ENCODE measurements around the gene TCEANC2. TPM values are rescaled to one million over a fixed set of nuclear protein-coding genes. Genes with fewer than 3 reads are reported as not detected.
A peak's percentile ranks its signal among the peaks of the same experiment; 100 is the strongest.
"Not testable (repeated sequence)": the region's sequence is repeated elsewhere in the genome, so short reads cannot be mapped to it uniquely, and the experiment has no call there.

TCEANC2 gene
- 10 to 100 TPM; 10.7 to 16.1 TPM for total RNA-seq
- 14.1 TPM for polyA plus RNA-seq (ENCODE audit: insufficient read depth, low read depth, low replicate concordance)
- long read RNA-seq, donor 1, full-length matches to known transcripts, result 9 of 9 reads
- long read RNA-seq, donor 1, partial matches to known transcripts, result 0 of 9 reads
- long read RNA-seq, donor 1, other reads (novel, unspliced or antisense), result 0 of 9 reads
- long read RNA-seq, donor 2, full-length matches to known transcripts, result 6 of 6 reads
- long read RNA-seq, donor 2, partial matches to known transcripts, result 0 of 6 reads
- long read RNA-seq, donor 2, other reads (novel, unspliced or antisense), result 0 of 6 reads

DNA sequence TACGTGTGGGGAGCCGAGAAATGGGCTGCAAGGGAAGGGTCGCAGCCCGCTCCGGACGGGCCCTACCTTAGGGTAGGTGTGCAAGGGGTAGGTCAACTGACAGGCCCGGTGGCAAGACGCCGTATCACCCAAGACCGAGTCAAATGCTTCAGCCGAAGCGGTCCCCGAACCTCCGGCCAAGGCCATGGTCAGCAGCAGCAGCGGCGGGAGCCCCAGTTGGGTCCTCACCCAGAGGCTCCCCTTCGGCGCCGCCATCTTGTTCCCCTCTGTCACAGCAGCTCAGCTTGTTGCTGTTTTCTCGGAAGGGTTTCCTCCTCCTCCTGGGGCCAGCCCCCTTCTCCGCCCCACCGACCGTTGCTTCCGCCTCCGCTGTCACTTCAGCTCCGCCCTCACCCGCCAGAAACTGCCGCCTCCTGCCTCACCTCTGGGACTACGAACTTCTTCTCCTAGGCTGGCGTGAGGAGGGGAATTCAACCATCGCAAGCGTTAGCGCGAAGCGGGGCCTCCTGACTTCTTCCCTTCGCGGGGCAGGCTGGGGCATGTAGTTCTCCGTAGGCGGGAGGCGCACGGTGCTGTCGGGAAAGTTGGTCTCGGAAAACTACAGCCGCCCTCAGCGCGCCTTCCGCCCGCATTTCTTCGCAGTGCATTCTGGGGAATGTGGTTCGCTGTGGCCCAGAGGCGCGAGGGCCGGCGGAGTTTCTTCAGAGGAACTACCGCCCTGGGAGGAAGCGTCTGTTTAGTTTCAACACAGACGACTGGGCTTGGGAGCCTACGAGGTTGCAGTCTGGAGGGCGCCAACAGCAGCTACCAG is at the start of gene TCEANC2, which contains the start of gene TMEM59:
Gene TCEANC2, plus strand, starts transcription at position 675 of the 811 bp plus-strand sequence. CDS start 815 bp downstream, outside the sequence.
Gene TMEM59, minus strand, starts transcription at position 271 of the 811 bp plus-strand sequence. Its CDS starts 16 bp downstream, at position 255.
- 0% methylated on average over 42 to 55 of the region's 59 CpGs for whole genome bisulfite sequencing, 2 donors
- H3K27ac ChIP-seq, result peak within 1 kb of the TSS; percentile 87 to 92
- intact Hi-C loops (cut with DNase I; ENCODE audit: low total_unique reads), result no loop called here
- H3K36me3 ChIP-seq (ENCODE audit: low read depth, missing control alignments), result no peaks in the 10 kb centered on the region
- H3K27me3 ChIP-seq, result no peaks in the 10 kb centered on the region
- no peaks in the 10 kb centered on the region for H3K9me3 ChIP-seq
- TF ChIP-seq POLR2A (IDR thresholded peaks at IDR 0.05) (peak; percentile 40), CTCF (IDR thresholded peaks at IDR 0.05) (peak in 1 of 3 experiments; percentile 12)
- peak; percentile 99 for DNase-seq
- H3K4me1 ChIP-seq, result peaks cover 35% of the 10 kb centered on the region
- peak within 1 kb of the TSS; percentile 83 to 91 for H3K4me3 ChIP-seq

DNA sequence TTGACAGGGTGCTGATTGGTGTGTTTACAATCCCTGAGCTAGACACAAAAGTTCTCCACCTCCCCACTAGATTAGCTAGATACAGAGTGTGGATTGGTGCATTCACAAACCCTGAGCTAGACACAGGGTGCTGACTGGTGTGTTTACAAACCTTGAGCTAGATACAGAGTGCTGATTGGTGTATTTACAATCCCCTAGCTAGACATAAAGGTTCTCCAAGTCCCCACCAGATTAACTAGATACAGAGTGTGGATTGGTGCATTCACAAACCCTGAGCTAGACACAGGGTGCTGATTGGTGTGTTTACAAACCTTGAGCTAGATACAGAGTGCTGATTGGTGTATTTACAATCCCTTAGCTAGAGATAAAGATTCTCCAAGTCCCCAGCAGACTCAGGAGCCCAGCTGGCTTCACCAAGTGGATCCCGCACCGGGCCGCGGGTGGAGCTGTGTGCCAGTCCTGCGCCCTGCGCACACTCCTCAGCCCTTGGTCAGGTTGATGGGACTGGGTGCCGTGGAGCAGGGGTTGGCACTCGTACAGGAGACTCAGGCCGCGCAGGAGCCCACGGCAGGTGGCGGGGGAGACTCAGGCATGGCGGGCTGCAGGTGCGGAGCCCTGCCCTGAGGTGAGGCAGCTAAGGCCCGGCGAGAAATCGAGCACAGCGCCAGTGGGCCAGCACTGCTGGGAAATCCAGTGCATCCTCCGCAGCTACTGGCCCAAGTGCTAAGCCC is 49.5 kb upstream of the TCEANC2 start:
- H3K9me3 ChIP-seq; H3K4me1 ChIP-seq; DNase-seq; intact Hi-C loops (cut with DNase I; ENCODE audit: low total_unique reads); H3K36me3 ChIP-seq (ENCODE audit: low read depth, missing control alignments); H3K27ac ChIP-seq; H3K27me3 ChIP-seq: not testable (repeated sequence)
- H3K4me3 ChIP-seq, result peak overlapping the region in 1 of 2 donors; percentile 39
- WGBS, 2 donors, result 78 to 87% methylated on average over 11 to 19 of the region's 19 CpGs

DNA sequence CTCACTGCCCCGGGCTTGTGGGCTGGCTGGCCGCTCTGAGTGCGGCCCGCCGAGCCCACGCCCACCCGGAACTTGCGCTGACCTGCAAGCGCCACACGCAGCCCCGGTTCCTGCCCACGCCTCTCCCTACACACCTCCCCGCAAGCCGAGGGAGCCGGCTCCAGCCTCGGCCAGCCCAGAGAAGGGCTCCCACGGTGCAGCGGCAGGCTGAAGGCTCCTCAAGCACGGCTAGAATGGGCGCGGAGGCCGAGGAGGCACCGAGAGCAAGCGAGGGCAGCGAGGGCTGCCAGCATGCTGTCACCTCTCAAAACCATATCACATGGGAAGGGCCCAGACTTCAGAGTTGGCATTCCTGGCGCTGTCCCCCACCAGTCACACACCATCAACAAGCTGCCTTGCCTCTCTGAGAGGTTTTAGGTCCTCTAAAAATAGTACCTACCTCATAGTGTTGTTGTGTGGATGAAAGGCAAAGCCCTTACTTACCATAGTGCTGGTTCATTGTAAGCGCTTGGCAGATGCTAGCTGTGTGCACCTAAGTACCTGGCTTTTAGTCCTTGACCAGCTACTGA is 48.8 kb upstream of the TCEANC2 start:
- Histone ChIP-seq H3K9me3 (no peaks in the 10 kb centered on the region), H3K4me1 (no peaks in the 10 kb centered on the region), H3K27ac (no peak overlapping the region), H3K4me3 (peak overlapping the region in 1 of 2 donors; percentile 39), H3K27me3 (no peaks in the 10 kb centered on the region), H3K36me3 (ENCODE audit: low read depth, missing control alignments) (no peaks in the 10 kb centered on the region)
- no peak for DNase-seq
- intact Hi-C loops (cut with DNase I; ENCODE audit: low total_unique reads), result no loop called here
- no peak for TF ChIP-seq CTCF (IDR thresholded peaks at IDR 0.05)
- TF ChIP-seq POLR2A (IDR thresholded peaks at IDR 0.05), result no peak
- WGBS, 2 donors, result 79 to 86% methylated on average over 15 to 27 of the region's 27 CpGs

GRCh38 chr1:54006508-54006907 is 46.9 kb upstream of the TCEANC2 start:
- TF ChIP-seq POLR2A (IDR thresholded peaks at IDR 0.05) (no peak), CTCF (IDR thresholded peaks at IDR 0.05) (no peak)
- H3K4me3 ChIP-seq, result no peak overlapping the region
- no peaks in the 10 kb centered on the region for H3K27me3 ChIP-seq
- WGBS, 2 donors, result 82 to 85% methylated on average over 4 of the region's 4 CpGs
- intact Hi-C loops (cut with DNase I; ENCODE audit: low total_unique reads), result no loop called here
- H3K27ac ChIP-seq, result no peak overlapping the region
- H3K4me1 ChIP-seq, result no peaks in the 10 kb centered on the region
- H3K36me3 ChIP-seq (ENCODE audit: low read depth, missing control alignments), result no peaks in the 10 kb centered on the region
- DNase-seq, result no peak
- H3K9me3 ChIP-seq, result no peaks in the 10 kb centered on the region

All from testis (tissue), 5 donors.